ENCODE measurements around the gene MPO. TPM values are rescaled to one million over a fixed set of nuclear protein-coding genes. Genes with fewer than 3 reads are reported as not detected.

Gene MPO
- total RNA-seq, 1 donor from 2014 or later, result 0.05 TPM

DNA sequence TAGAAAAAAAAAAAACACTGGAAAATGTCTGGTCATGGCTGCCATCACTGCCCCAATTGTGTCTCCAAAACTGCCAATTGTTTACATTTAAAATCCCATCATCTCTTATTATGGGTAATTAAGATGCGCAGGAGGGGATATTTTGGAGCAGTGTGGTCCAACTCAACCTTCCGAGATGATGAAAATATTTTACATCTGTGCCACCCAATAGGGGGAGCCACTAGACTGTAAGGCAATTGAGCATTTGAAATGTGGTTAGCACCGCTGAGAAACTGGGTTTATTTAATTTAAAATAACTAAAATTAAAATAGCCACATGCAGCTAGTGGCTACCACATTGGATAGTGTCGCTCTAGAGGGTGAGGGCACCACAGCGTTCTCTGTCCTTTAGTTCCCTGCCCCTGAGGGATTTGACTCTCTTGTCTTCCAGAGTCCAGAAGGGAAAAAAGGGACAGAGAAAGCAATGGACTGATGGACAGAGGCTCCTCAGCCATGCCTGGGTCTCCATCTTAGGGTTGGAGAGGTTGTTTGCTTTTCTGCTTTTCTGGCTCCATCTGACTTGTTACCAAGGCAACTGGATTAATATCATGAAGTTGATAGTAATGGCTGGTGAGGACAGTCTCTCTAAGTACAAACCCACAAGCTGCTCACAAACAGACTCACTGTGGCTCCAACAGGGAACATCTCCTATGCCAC is 3.5 kb downstream of the MPO start:
- no peak overlapping the region for H3K4me3 ChIP-seq
- H3K9me3 ChIP-seq (replicated peaks), result no peaks in the 10 kb centered on the region
- no peaks in the 10 kb centered on the region for H3K36me3 ChIP-seq
- H3K27me3 ChIP-seq (ENCODE audit: low read depth), result peaks cover 75% of the 10 kb centered on the region
- no peak overlapping the region for H3K27ac ChIP-seq (replicated peaks)
- TF ChIP-seq CTCF (IDR thresholded peaks at IDR 0.05; ENCODE audit: borderline replicate concordance), result peak; percentile 40
- DNase-seq, result no peak
- intact Hi-C loops (cut with micrococcal nuclease), result no loop called here
- H3K4me1 ChIP-seq, result peaks cover 11% of the 10 kb centered on the region

DNA sequence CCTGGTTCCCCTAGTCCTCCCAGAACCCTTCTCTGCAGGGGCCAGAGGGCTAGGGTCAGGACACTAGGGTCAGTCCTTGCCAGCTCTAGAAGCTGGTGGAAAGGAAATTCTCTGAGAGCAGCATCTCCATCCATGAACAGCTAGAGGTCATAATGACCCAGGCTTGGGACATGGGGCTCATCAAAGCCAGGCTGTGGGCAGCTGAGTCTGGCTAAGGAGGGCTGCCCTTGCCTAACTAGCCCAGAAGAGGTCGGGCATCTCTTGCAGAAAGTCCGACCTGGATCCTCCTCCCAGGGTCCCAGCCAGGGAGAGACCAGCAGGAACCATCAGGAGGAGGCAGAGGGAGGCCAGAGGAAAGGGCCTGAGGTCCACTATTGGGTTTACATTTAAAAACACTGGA is 4.3 kb downstream of the MPO start:
- H3K4me3 ChIP-seq, result no peak overlapping the region
- H3K36me3 ChIP-seq, result no peaks in the 10 kb centered on the region
- intact Hi-C loops (cut with micrococcal nuclease), result no loop called here
- no peak for DNase-seq
- H3K27ac ChIP-seq (replicated peaks), result no peak overlapping the region
- peaks cover 70% of the 10 kb centered on the region for H3K27me3 ChIP-seq (ENCODE audit: low read depth)
- TF ChIP-seq CTCF (IDR thresholded peaks at IDR 0.05; ENCODE audit: borderline replicate concordance), result no peak
- H3K4me1 ChIP-seq, result peaks cover 11% of the 10 kb centered on the region
- H3K9me3 ChIP-seq (replicated peaks), result no peaks in the 10 kb centered on the region

- intact Hi-C loops (cut with micrococcal nuclease), result no loop called here
- peaks cover 11% of the 10 kb centered on the region for H3K4me1 ChIP-seq
- no peak for DNase-seq
Measured at GRCh38 chr17:58275417-58275816, 5.3 kb downstream of the MPO start.

DNA sequence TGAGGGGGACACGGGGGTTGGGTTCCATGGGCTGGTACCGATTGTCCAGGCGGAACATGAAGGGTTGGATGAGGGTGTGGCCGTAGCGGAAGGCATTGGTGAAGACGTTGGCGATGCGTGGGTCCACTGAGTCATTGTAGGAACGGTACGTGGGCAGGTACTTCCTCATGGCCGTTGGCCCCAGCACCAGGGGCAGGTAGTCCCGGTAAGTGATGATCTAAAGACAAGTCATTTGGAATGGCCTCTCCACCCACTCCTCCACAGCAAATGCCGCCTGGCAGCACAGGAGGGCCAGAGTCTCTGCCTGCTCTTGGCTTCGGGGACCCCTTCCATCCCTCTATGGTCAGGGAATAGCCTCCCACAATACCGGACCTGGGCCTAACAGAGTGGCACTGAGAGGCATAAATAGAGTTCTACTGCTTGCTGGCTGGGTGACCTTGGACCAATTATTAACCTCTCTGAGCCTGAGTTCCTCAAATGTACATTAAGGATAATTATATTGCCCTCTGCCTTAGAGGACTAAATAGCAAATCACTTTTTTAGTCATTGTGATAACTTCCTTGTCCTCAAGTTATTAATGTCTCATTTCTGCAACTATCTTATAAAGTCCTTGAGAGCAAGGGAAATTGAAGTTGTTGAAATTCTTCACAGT is 7.2 kb downstream of the MPO start:
- Histone ChIP-seq H3K4me1 (peaks cover under 1% of the 10 kb centered on the region), H3K27ac (replicated peaks) (no peak overlapping the region), H3K9me3 (replicated peaks) (no peaks in the 10 kb centered on the region), H3K4me3 (no peak overlapping the region), H3K27me3 (ENCODE audit: low read depth) (peaks cover 59% of the 10 kb centered on the region), H3K36me3 (no peaks in the 10 kb centered on the region)
- intact Hi-C loops (cut with micrococcal nuclease), result no loop called here
- no peak for DNase-seq
- no peak for TF ChIP-seq CTCF (IDR thresholded peaks at IDR 0.05; ENCODE audit: borderline replicate concordance)

More at GRCh38 chr17:58275417-58275816, 5.3 kb downstream of the MPO start:
- H3K36me3 ChIP-seq, result no peaks in the 10 kb centered on the region
- H3K4me3 ChIP-seq, result no peak overlapping the region
- H3K27ac ChIP-seq (replicated peaks), result no peak overlapping the region
- H3K27me3 ChIP-seq (ENCODE audit: low read depth), result peaks cover 59% of the 10 kb centered on the region
- no peak for TF ChIP-seq CTCF (IDR thresholded peaks at IDR 0.05; ENCODE audit: borderline replicate concordance)
- no peaks in the 10 kb centered on the region for H3K9me3 ChIP-seq (replicated peaks)

DNA sequence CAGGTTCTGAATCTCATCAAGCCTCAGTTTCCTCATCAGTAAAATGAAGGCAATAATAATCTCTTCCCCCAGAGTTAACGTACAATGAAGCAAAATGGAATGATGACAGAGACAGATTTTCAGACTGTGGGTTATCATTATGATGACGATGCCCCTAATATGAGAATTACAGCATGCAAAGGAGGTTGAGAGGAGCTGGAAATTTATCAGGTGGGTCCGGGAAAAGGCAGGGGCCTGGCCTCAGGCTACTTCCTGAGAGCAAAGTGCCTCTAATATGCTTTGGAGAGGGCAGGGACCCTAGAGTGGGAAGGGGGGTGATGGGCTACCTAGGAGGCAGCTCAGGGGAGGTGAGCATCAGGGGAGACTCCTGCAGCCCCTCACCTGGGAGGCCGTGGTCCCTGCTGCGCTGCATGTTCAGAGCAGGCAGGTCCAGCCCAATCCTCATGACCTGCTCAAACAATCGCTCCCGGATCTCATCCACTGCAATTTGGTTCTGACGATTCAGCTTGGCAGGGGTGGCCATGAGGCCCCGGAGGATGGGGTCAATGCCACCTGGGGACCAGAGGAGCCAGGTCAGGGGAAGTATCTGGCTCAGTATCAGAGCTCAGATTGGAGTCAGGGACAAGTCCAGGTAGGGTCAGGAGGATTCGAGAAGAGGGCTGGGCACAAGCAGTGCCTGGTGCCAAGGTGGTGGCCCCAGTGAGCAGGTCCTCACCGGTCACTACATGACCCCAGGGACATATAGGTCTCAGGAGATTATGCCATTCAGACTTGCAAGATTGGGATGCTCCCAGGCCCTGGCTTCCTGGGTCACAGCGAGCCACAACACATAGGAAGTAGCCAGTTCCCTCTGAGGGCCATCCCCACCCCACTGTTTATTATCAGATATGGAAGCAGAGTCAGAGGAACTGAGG is 8.1 kb downstream of the MPO start:
- intact Hi-C loops (cut with micrococcal nuclease), result no loop called here
- Histone ChIP-seq H3K27me3 (ENCODE audit: low read depth) (peaks cover 59% of the 10 kb centered on the region), H3K9me3 (replicated peaks) (no peaks in the 10 kb centered on the region), H3K27ac (replicated peaks) (no peak overlapping the region), H3K4me3 (no peak overlapping the region), H3K36me3 (no peaks in the 10 kb centered on the region), H3K4me1 (no peaks in the 10 kb centered on the region)
- no peak for TF ChIP-seq CTCF (IDR thresholded peaks at IDR 0.05; ENCODE audit: borderline replicate concordance)
- no peak for DNase-seq
